ENCODE results near the gene NLGN3. TPM values are rescaled to one million over a fixed set of nuclear protein-coding genes. Genes with fewer than 3 reads are reported as not detected.

NLGN3 gene
- polyA plus RNA-seq, 1 donor from 2014 or later = 11.7 TPM

DNA sequence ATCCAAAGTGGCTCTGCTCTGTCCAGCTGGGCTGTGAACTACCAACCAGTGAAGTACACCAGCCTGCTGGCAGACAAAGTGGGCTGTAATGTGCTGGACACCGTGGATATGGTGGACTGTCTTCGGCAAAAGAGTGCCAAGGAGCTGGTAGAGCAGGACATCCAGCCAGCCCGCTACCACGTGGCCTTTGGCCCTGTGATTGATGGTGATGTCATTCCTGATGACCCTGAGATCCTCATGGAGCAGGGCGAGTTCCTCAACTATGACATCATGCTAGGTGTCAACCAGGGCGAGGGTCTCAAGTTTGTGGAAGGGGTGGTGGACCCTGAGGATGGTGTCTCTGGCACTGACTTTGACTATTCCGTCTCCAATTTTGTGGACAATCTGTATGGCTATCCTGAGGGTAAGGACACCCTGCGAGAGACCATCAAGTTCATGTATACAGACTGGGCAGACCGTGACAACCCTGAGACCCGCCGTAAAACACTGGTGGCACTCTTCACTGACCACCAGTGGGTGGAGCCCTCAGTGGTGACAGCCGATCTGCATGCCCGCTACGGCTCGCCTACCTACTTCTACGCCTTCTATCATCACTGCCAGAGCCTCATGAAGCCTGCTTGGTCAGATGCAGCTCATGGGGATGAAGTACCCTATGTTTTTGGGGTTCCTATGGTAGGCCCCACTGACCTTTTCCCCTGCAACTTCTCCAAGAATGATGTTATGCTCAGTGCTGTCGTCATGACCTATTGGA is 22.6 kb downstream of the NLGN3 start:
- no peaks in the 10 kb centered on the region for H3K27me3 ChIP-seq (ENCODE audit: insufficient read depth, low read depth, low read length)
- no peak overlapping the region for H3K4me3 ChIP-seq (ENCODE audit: low read length)
- no peak overlapping the region for H2AFZ ChIP-seq (ENCODE audit: low read depth, low read length)
- TF ChIP-seq TAF1 (IDR thresholded peaks at IDR 0.05; ENCODE audit: low read depth) (no peak), POLR2AphosphoS5 (IDR thresholded peaks at IDR 0.05) (no peak), SMC3 (conservative IDR thresholded peaks at IDR 0.05; ENCODE audit: poor library complexity) (no peak), EZH2 (IDR thresholded peaks at IDR 0.05; ENCODE audit: borderline replicate concordance, insufficient read depth, low read length, poor library complexity, severe bottlenecking) (no peak), RAD21 (conservative IDR thresholded peaks at IDR 0.05) (no peak), MXI1 (conservative IDR thresholded peaks at IDR 0.05; ENCODE audit: poor library complexity, severe bottlenecking) (no peak), EP300 (conservative IDR thresholded peaks at IDR 0.05; ENCODE audit: poor library complexity, severe bottlenecking) (no peak), CTCF (IDR thresholded peaks at IDR 0.05; ENCODE audit: poor library complexity, severe bottlenecking) (no peak), REST (IDR thresholded peaks at IDR 0.05; ENCODE audit: borderline replicate concordance) (no peak)
- no peaks in the 10 kb centered on the region for H3K36me3 ChIP-seq (ENCODE audit: insufficient read depth, low read length)
- H3K4me2 ChIP-seq (ENCODE audit: low read length) = no peak overlapping the region
- no peaks in the 10 kb centered on the region for H4K20me1 ChIP-seq (ENCODE audit: insufficient read depth)
- H3K9me3 ChIP-seq (ENCODE audit: low read length) = no peaks in the 10 kb centered on the region
- H3F3A ChIP-seq (ENCODE audit: insufficient read depth, low read length, poor library complexity, severe bottlenecking) = no peaks in the 10 kb centered on the region
- H3K79me2 ChIP-seq (replicated peaks; ENCODE audit: insufficient read depth, low read length) = no peaks in the 10 kb centered on the region
- no peak overlapping the region for H3K27ac ChIP-seq (ENCODE audit: low read length)
- H3K9me2 ChIP-seq (ENCODE audit: insufficient read depth, low read length) = no peaks in the 10 kb centered on the region
- H3K9ac ChIP-seq (ENCODE audit: low read length) = no peak overlapping the region

- no peak overlapping the region for H3K27ac ChIP-seq (ENCODE audit: low read length)
- no peaks in the 10 kb centered on the region for H3K9me3 ChIP-seq (ENCODE audit: low read length)
- no peaks in the 10 kb centered on the region for H3K36me3 ChIP-seq (ENCODE audit: insufficient read depth, low read length)
- no peaks in the 10 kb centered on the region for H3K27me3 ChIP-seq (ENCODE audit: insufficient read depth, low read depth, low read length)
- H2AFZ ChIP-seq (ENCODE audit: low read depth, low read length) = no peak overlapping the region
- no peaks in the 10 kb centered on the region for H3K9me2 ChIP-seq (ENCODE audit: insufficient read depth, low read length)
- no peak overlapping the region for H3K9ac ChIP-seq (ENCODE audit: low read length)
- no peak overlapping the region for H3K4me2 ChIP-seq (ENCODE audit: low read length)
- H3F3A ChIP-seq (ENCODE audit: insufficient read depth, low read length, poor library complexity, severe bottlenecking) = no peaks in the 10 kb centered on the region
- no peak overlapping the region for H3K4me3 ChIP-seq (ENCODE audit: low read length)
- H4K20me1 ChIP-seq (ENCODE audit: insufficient read depth) = no peaks in the 10 kb centered on the region
- TF ChIP-seq TAF1 (IDR thresholded peaks at IDR 0.05; ENCODE audit: low read depth) = no peak
- no peak for TF ChIP-seq RAD21 (conservative IDR thresholded peaks at IDR 0.05)
- TF ChIP-seq SMC3 (conservative IDR thresholded peaks at IDR 0.05; ENCODE audit: poor library complexity) = no peak
- TF ChIP-seq POLR2AphosphoS5 (IDR thresholded peaks at IDR 0.05) = no peak
- TF ChIP-seq CTCF (IDR thresholded peaks at IDR 0.05; ENCODE audit: poor library complexity, severe bottlenecking) = no peak
- TF ChIP-seq EP300 (conservative IDR thresholded peaks at IDR 0.05; ENCODE audit: poor library complexity, severe bottlenecking) = no peak
- no peak for TF ChIP-seq MXI1 (conservative IDR thresholded peaks at IDR 0.05; ENCODE audit: poor library complexity, severe bottlenecking)
- no peak for TF ChIP-seq REST (IDR thresholded peaks at IDR 0.05; ENCODE audit: borderline replicate concordance)
- no peak for TF ChIP-seq EZH2 (IDR thresholded peaks at IDR 0.05; ENCODE audit: borderline replicate concordance, insufficient read depth, low read length, poor library complexity, severe bottlenecking)
- H3K79me2 ChIP-seq (replicated peaks; ENCODE audit: insufficient read depth, low read length) = no peaks in the 10 kb centered on the region
These were observed 23.5 kb downstream of the NLGN3 start for GRCh38 chrX:71168134-71168533.

Data from neural cell (in vitro differentiated cells).